ENCODE results near the gene CAPZB.
"Not testable (repeated sequence)": the region's sequence is repeated elsewhere in the genome, so short reads cannot be mapped to it uniquely, and the experiment has no call there.

The CAPZB gene

GRCh38 chr1:19304081-19304480, 181.3 kb downstream of the CAPZB start:
- DNase-seq: not testable (repeated sequence)

DNA sequence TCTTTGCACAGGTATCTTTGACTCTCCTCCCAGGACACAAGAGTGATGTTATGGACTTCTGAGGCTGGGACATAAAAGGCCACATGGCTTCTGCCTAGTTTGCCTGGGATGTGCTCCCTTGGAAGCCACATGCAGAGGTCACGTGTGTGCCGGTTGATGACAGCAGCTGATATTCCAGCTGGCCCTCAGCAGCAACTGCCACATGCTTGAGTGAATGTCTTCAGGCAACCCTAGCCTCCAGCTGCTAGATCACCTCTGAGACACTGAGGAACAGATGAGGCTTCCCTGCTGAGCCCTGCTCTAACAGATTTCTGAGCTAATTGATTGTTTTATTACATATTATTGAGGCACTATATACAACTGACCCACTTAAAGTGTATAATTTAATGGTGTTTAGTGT, 185.1 kb downstream of the CAPZB start:
- DNase-seq: no peak

GRCh38 chr1:19294638-19295037, 190.7 kb downstream of the CAPZB start:
- DNase-seq: no peak

DNA sequence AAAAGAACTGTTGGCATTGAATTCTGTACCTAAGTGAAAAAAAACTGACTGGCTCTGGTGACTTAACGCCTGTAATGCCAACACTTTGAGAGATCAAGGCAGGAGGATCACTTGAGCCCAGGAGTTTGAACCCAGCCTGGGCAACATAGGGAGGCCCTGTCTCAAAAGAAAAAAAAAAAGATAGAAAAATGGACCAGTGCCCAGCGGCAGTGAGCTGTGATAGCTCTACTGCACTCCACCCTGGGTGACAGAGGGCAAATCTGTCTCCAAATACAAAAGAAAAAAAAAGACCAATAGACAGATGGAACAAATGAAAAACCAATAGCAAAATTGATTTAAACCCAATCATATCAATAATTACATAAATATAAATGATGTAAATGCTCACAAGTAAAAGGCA, 196.1 kb downstream of the CAPZB start:
- DNase-seq: no peak
